ENCODE data around the gene PODNL1. TPM values are rescaled to one million over a fixed set of nuclear protein-coding genes. Genes with fewer than 3 reads are reported as not detected.
A peak's percentile ranks its signal among the peaks of the same experiment; 100 is the strongest.

The PODNL1 gene
- total and polyA plus RNA-seq, 10 of the 15 experiments (the other 5 are each of a cell fraction or from before 2014, with no cell fraction given): 0.04 to 0.44 TPM; not detected in 8

DNA sequence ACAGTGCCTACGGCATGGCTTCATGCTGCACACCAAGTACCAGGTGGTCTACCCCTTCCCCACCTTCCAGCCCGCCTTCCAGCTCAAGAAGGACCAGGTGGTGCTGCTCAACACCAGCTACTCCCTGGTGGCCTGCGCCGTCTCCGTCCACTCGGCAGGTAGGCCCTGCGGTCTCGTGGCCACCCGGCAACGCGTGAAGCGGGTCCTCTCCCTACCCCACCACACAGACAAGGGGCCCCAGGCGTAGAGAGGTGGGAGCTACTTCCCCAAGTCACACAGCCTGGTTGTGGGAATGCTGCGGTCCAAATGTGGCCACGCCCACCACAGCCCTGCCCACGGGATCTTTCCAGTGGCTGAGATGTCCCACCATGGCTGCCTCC lies 18.1 kb upstream of the PODNL1 start:
- no TSS peak for BruUV-seq (replicated peaks)
- no peak for ATAC-seq
- WGBS (ENCODE audit: insufficient coverage, insufficient replicate concordance, low lambda C conversion rate, missing lambda C conversion rate): 94% methylated on average over 16 of the region's 16 CpGs

DNA sequence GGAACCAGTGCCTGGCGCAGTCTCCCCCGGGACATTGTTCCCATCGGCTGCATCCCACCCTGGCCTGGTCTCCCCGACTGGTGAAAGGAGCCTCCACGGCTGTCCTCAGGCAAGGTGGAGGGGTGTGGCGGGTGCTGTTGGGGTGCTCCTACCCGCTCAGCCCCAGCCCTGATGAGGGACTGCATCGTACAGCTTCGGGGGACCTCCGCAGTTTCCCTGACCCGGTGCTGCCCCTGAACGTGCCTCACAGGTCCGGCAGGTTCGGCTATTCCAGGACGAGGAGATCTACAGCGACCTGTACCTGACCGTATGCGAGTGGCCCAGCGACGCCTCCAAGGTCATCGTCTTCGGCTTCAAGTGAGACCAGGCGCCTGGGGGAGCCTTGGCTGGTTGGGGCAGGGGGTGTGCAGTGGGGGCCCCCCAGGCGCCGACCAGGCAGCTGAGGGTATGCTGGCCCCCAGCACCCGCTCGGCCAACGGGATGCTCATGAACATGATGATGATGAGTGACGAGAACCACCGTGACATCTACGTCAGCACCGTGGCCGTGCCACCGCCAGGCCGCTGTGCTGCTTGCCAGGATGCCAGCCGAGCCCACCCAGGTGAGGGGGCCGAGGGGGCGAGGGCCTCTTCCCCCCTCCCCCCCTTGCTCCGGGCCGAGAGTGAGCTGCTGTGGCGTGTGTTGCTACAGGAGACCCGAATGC lies 17.6 kb upstream of the PODNL1 start:
- POLR2A ChIA-PET: interaction anchor here (1.1 to 1.6 kb wide), 2 partner anchors 76 to 103 kb away, joined by 3 read pairs; partner anchors contain the start of gene IL27RA
- WGBS (ENCODE audit: insufficient coverage, insufficient replicate concordance, low lambda C conversion rate, missing lambda C conversion rate): 97% methylated on average over 30 of the region's 42 CpGs
- TF ChIP-seq, protein P1, sequence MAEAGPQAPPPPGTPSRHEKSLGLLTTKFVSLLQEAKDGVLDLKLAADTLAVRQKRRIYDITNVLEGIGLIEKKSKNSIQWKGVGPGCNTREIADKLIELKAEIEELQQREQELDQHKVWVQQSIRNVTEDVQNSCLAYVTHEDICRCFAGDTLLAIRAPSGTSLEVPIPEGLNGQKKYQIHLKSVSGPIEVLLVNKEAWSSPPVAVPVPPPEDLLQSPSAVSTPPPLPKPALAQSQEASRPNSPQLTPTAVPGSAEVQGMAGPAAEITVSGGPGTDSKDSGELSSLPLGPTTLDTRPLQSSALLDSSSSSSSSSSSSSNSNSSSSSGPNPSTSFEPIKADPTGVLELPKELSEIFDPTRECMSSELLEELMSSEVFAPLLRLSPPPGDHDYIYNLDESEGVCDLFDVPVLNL (IDR thresholded peaks at IDR 0.05; ENCODE audit: low read depth, low read length): no peak
- no peak for TF ChIP-seq BCL11A (IDR thresholded peaks at IDR 0.05; ENCODE audit: low read depth, low read length)
- TF ChIP-seq, protein P2, sequence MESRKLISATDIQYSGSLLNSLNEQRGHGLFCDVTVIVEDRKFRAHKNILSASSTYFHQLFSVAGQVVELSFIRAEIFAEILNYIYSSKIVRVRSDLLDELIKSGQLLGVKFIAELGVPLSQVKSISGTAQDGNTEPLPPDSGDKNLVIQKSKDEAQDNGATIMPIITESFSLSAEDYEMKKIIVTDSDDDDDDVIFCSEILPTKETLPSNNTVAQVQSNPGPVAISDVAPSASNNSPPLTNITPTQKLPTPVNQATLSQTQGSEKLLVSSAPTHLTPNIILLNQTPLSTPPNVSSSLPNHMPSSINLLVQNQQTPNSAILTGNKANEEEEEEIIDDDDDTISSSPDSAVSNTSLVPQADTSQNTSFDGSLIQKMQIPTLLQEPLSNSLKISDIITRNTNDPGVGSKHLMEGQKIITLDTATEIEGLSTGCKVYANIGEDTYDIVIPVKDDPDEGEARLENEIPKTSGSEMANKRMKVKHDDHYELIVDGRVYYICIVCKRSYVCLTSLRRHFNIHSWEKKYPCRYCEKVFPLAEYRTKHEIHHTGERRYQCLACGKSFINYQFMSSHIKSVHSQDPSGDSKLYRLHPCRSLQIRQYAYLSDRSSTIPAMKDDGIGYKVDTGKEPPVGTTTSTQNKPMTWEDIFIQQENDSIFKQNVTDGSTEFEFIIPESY (IDR thresholded peaks at IDR 0.05): no peak
- TF ChIP-seq, protein P3, sequence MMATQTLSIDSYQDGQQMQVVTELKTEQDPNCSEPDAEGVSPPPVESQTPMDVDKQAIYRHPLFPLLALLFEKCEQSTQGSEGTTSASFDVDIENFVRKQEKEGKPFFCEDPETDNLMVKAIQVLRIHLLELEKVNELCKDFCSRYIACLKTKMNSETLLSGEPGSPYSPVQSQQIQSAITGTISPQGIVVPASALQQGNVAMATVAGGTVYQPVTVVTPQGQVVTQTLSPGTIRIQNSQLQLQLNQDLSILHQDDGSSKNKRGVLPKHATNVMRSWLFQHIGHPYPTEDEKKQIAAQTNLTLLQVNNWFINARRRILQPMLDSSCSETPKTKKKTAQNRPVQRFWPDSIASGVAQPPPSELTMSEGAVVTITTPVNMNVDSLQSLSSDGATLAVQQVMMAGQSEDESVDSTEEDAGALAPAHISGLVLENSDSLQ (IDR thresholded peaks at IDR 0.05): no peak
- no peak for TF ChIP-seq BMI1 (IDR thresholded peaks at IDR 0.05; ENCODE audit: borderline replicate concordance)
- TF ChIP-seq RAD21 (IDR thresholded peaks at IDR 0.05; ENCODE audit: insufficient read depth, low read depth, low read length): no peak
- TF ChIP-seq BACH1 (IDR thresholded peaks at IDR 0.05; ENCODE audit: borderline replicate concordance): no peak
- no peak for TF ChIP-seq IRF4 (IDR thresholded peaks at IDR 0.05; ENCODE audit: low read depth, low read length)
- no peak for TF ChIP-seq RAD51 (IDR thresholded peaks at IDR 0.05)
- TF ChIP-seq SRF (IDR thresholded peaks at IDR 0.05; ENCODE audit: low read depth in 2 of 2, low read length in 2 of 2): no peak
- TF ChIP-seq ATF7 (IDR thresholded peaks at IDR 0.05; ENCODE audit: low read depth): no peak
- TF ChIP-seq ASH2L (IDR thresholded peaks at IDR 0.05; ENCODE audit: borderline replicate concordance, low read depth): no peak

More for the DNA sequence above, 18.1 kb upstream of the PODNL1 start:
- H3K36me3 ChIP-seq (ENCODE audit: control insufficient read depth in 2 of 2, insufficient read depth in 2 of 2, low read length in 1 of 2): peaks cover 0 to 25% of the 10 kb centered on the region in 2 experiments; a peak in 3 of 4 replicates
- H3K27ac ChIP-seq (ENCODE audit: control insufficient read depth, insufficient read depth): no peak overlapping the region
- no peak overlapping the region for H2AFZ ChIP-seq (ENCODE audit: control insufficient read depth, low read depth, low read length)
- TF ChIP-seq POLR2A (IDR thresholded peaks at IDR 0.05; ENCODE audit: low read depth, low read length): peak; percentile 30; the same call in 1 of the 2 replicates
- TF ChIP-seq CHD2 (IDR thresholded peaks at IDR 0.05; ENCODE audit: borderline replicate concordance, low read depth, low read length): no peak
- ChIA-PET RAD21 (ENCODE audit: unreplicated experiment) (no interaction called here), CTCF (interaction anchor here (0.6 kb wide), 1 partner anchor 8 kb away, joined by 3 read pairs; no protein-coding TSS in a partner anchor), POLR2A (interaction anchor here (1.1 to 1.6 kb wide), 2 partner anchors 75 to 103 kb away, joined by 3 read pairs; partner anchors contain the start of gene IL27RA), SMC1A (ENCODE audit: uncharacterized antibody, unreplicated experiment) (interaction anchor here (1.3 kb wide), 1 partner anchor 102 kb away, joined by 3 read pairs; no protein-coding TSS in a partner anchor)
- H3K79me2 ChIP-seq (ENCODE audit: control insufficient read depth, insufficient read depth, low read length): peaks cover 15% of the 10 kb centered on the region
- no peak overlapping the region for H3K4me2 ChIP-seq (ENCODE audit: control insufficient read depth, insufficient read depth)
- no peak for DNase-seq (ENCODE audit: low read depth, low spot score)
- H3K27me3 ChIP-seq (replicated peaks in 1 of 2; ENCODE audit: control insufficient read depth in 2 of 2, insufficient read depth in 2 of 2, low read length in 1 of 2): no peaks in the 10 kb centered on the region
- peaks cover 11% of the 10 kb centered on the region for H3K4me1 ChIP-seq (ENCODE audit: control insufficient read depth, insufficient read depth, low read length)
- no peak overlapping the region for H3K4me3 ChIP-seq
- intact Hi-C loops (cut with micrococcal nuclease; ENCODE audit: unreplicated experiment): no loop called here
- no peak for FAIRE-seq
- no peaks in the 10 kb centered on the region for H4K20me1 ChIP-seq (ENCODE audit: control insufficient read depth, insufficient read depth)
- no peak overlapping the region for H3K9ac ChIP-seq (ENCODE audit: control insufficient read depth, insufficient read depth, low read length)
- in situ Hi-C loops (cut with MboI): no loop called here
- no peaks in the 10 kb centered on the region for H3K9me3 ChIP-seq (replicated peaks; ENCODE audit: control insufficient read depth, insufficient read depth, low read length)

More for the DNA sequence above, 17.6 kb upstream of the PODNL1 start:
- in situ Hi-C loops (cut with MboI): no loop called here
- no TSS peak for BruUV-seq (replicated peaks)
- Histone ChIP-seq H3K4me3 (no peak overlapping the region), H3K27ac (ENCODE audit: control insufficient read depth, insufficient read depth) (no peak overlapping the region), H3K9ac (ENCODE audit: control insufficient read depth, insufficient read depth, low read length) (no peak overlapping the region), H3K9me3 (replicated peaks; ENCODE audit: control insufficient read depth, insufficient read depth, low read length) (no peaks in the 10 kb centered on the region), H3K4me2 (ENCODE audit: control insufficient read depth, insufficient read depth) (no peak overlapping the region), H3K4me1 (ENCODE audit: control insufficient read depth, insufficient read depth, low read length) (peaks cover 11% of the 10 kb centered on the region), H3K27me3 (replicated peaks in 1 of 2; ENCODE audit: control insufficient read depth in 2 of 2, insufficient read depth in 2 of 2, low read length in 1 of 2) (no peaks in the 10 kb centered on the region), H2AFZ (ENCODE audit: control insufficient read depth, low read depth, low read length) (no peak overlapping the region), H4K20me1 (ENCODE audit: control insufficient read depth, insufficient read depth) (no peaks in the 10 kb centered on the region), H3K79me2 (ENCODE audit: control insufficient read depth, insufficient read depth, low read length) (peaks cover 15% of the 10 kb centered on the region), H3K36me3 (ENCODE audit: control insufficient read depth in 2 of 2, insufficient read depth in 2 of 2, low read length in 1 of 2) (peaks cover 0 to 25% of the 10 kb centered on the region in 2 experiments; a peak in 3 of 4 replicates)
- no peak for ATAC-seq
- DNase-seq (ENCODE audit: low read depth, low spot score): no peak
- CTCF ChIA-PET: interaction anchor here (1.3 kb wide), 1 partner anchor 49 kb away, joined by 4 read pairs; no protein-coding TSS in a partner anchor
- RAD21 ChIA-PET (ENCODE audit: unreplicated experiment): no interaction called here
- intact Hi-C loops (cut with micrococcal nuclease; ENCODE audit: unreplicated experiment): no loop called here
- SMC1A ChIA-PET (ENCODE audit: uncharacterized antibody, unreplicated experiment): interaction anchor here (1.3 kb wide), 1 partner anchor 103 kb away, joined by 3 read pairs; no protein-coding TSS in a partner anchor
- FAIRE-seq: no peak
